GM18498 (cell line): ENCODE measurements around the gene RAB17.

Experiments used
- ATAC-seq: cut with Tn5 transposase; IDR thresholded peaks from one replicate; pipeline ENCODE4 v1.9.1; 2021; ENCODE audit warnings: mild to moderate bottlenecking, moderate library complexity; ENCODE audit not compliant: unreplicated experiment

Gene RAB17

GRCh38 chr2:237581326-237581725, 9.2 kb downstream of the RAB17 start:
- ATAC-seq, result no peak

DNA sequence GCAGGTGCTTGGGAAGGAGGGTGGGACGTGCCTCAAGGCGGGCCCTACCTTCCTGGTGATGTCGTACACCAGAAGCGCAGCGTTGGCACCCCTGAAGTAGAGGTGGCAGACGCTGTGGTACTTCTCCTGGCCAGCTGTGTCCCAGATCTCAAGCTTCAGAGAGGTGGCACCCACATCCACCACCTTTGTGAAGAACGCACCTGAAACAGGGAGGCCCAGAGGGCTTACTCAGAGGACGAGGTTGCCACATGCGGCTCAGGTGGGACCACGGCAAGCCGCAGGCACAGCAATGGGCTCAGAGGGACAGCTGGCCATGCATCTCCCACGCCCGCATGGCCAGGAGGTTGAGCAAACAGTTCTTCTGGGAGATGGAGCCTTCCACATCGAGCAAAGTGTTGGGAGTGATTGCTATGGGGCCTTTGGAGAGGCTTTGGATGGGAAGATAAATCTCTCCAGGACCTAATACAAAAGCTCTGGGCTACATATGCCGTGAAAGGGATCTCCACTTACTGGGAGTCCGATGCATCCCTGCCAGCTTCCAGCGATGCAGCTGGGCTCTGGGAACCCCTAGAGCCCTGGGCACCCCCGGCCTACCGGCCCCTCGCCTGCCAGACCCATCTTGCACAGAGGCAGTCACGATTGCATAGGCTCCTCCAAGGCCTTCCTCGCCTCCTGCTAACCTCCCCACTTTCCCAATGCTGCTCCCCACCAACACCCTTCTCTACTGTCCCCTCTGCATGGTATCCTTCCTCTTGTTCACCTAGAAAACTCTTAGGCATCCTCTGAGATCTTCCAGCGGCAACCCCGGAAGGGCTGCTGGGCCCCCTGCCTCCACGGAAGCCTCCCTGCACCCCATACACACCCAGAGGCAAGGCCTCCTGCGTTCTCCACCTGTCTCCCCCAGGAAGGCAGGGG, 12.3 kb downstream of the RAB17 start:
- no peak for ATAC-seq

DNA sequence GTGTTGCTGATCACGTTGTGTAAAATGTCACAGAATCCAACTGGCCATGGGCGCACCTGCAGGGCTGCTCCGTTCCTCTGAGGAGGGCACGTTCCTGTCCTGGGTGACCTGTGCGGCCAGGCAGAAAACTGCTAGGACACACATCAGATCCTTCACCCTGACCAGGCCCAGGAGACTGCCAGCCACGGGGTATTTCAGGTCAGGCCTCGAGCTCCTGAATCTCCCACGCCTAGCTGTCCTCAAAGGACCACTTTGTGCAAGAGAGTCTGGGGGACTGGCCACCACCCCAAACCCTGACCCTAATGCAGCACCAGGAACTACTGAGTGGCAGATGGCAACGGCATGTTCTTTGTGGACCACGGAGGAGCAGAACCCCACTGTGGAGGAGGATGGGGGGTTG, 13.1 kb downstream of the RAB17 start:
- ATAC-seq, result no peak

GRCh38 chr2:237576974-237577373, 13.6 kb downstream of the RAB17 start:
- ATAC-seq, result no peak

DNA sequence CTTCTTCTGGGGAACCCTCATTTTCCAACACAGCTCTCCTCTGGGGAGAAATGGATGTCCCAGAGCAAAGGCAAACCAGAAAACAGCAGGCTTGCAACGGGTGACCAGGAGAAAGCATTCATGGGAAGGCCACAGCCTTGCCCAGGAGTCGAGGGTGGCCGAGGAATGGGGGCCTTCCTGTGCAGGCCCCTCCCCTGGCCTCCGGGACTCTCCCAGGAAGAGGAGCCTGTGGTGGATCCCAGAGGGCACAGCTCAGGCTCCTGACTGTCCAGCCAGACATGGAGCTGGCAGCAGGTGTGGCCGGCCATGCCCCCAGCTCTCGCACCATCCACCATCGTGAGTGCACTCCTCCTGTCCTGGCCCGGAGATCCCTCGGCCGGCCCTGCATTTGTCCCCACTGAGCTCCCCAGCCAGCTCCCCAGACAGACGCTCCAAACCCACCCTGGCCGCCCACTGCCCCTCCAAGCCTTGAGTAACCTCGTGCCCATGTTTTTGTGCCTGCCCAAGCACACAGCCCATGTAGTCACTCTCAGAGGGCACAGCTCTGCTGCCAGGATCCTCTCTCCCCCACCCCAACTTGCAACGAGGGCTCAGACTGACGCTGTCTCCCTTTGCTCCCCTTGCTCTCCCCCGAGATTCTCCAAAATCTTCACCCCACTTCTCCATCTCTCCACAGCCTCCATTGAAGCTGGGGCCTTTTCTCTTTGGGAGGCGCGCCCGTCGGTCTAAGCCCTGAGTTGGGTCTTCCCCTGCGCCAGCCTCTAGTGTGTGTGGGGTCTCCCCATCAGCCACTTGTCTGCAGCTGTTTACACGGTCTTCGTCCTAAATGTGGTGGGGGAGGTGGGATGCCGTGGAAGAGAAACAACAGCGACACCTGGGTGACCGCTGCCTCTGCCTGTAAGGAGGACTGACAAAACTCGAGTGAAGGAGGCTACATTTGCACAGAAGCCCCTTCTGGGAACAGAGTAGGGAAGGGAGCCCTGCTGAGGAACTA, 14.4 kb downstream of the RAB17 start:
- no peak for ATAC-seq

DNA sequence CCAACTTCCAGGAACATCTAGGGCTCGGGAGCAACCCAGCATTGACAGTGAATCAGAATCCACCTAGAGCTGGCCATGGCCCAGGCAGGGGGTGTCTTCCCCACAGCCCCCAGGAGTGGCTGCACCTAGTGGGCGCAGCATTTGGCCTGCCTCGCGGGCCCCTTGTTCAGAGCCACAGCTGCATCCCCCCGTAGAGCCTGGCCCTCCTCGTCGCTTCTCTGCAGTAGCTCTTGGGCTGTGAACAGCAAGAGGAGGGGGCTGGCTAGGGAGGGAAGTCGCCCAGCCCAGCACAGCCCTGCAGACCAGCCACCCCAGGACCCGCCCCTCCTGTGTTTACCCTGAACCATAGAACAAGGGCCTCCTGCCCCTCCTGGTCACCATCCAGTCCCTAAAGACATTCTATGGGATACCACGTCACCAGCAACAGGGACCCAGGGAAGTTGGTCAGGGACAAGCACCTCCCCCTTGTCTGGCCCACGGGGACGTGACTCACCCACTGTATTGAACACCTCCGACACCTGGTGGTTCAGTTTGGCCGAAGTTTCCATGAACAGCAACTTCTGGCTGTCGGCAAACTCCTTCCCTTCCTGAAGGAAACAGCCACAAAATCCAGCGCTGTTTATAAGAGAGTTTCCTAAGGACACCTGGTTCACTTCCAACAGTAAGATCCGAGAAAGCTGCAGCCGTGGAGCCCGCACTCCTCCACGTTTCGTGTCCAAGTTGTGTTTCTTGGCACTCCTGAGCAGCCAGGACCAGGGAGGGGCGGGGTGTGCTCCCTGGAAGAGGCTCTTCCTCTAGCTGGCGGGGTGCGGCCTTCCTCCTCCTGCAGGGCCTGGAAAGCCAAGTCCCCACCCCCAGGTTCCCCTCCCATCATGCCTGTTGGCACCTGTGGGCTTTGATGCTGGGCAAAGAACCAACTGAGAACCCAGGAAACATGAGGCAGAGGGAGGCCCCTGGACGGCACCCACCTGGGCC, 15.4 kb downstream of the RAB17 start:
- no peak for ATAC-seq

GRCh38 chr2:237574467-237574866, 16.1 kb downstream of the RAB17 start:
- no peak for ATAC-seq

DNA sequence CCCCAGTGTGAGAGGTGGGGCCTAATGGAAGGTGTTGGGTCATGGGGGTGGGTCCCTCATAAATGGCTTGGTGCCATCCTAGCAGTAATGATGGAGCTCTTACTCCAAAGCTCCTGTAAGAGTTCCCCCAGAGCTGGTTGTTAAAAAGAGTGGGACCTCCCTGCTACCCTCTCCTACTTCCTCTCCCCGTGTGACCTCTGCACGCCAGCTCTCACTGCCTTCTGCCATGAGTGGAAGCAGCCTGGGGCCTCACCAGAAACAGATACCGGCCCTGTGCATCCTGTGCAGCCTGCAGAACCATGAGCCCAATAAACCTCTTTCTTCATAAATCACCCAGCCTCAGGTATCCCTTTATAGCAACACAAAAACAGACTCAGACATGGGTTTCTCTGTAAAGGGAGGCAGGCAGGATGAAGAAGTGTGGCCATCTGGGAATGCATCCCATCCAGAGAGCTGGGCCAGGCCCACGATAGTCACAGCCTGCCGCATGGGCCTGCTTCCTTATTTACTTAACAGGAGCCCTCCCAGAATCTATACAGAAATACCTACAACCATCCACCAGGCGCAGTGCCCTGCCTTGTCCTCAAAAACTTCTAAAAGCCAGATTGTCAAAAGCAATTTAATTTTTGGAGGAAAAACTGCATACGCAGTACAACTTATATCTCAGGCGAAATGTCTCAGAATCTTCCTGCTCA, 16.7 kb downstream of the RAB17 start:
- ATAC-seq, result no peak

GRCh38 chr2:237572742-237573101, 17.8 kb downstream of the RAB17 start:
- no peak for ATAC-seq

DNA sequence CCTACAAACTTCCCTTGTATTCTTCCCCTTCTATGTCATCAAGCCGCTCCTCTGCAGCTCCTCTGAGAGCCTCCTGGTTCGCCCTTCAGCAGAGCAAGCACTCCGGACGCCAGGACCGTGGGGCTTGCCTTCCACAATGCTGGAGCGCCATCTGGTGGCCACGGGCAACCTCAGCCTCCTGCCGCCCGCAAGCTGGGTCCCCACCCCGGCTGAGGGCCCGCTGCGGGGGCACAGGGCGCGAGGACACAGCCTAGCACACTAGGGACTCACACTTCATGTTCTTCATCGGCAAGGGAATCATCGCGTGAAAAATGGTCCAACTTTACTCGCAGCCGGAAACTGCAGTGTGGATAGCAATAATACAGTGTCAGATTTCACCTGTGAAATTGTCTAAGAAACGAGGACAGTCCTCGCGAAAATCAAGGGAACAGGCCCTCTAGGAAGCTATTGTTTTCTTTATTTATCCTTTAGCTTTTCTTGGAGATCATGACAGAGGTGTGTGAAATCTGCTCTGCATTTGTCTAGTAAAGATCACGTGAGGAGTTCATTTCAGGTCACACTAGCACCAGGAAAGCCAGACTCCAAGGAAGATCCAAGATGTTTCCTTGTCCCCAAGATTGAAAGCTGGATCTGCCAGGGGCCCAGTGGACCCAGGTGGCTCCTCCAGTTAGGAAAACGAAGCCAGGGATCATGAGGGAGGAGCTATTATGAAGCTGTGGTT, 18.4 kb downstream of the RAB17 start:
- peak; percentile 96 for ATAC-seq

DNA sequence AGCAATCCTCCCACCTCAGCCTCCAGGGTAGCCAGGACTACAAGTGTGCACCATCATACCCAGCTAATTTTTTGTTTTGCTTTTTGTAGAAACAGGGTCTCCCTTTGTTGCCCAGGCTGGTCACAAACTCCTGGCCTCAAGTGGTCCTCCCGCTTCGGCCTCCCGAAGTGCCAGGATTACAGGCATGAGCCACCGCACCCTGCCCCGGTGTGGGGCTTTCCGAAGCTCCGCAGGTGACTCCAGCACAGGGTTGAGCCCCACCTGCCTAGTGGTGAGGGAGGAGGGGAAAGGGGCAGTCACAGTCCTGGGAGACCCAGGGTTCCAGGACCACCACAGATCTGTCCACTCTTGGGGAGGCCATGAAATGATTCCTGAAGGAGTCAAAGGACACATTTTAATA, 19.0 kb downstream of the RAB17 start:
- ATAC-seq, result peak; percentile 6

DNA sequence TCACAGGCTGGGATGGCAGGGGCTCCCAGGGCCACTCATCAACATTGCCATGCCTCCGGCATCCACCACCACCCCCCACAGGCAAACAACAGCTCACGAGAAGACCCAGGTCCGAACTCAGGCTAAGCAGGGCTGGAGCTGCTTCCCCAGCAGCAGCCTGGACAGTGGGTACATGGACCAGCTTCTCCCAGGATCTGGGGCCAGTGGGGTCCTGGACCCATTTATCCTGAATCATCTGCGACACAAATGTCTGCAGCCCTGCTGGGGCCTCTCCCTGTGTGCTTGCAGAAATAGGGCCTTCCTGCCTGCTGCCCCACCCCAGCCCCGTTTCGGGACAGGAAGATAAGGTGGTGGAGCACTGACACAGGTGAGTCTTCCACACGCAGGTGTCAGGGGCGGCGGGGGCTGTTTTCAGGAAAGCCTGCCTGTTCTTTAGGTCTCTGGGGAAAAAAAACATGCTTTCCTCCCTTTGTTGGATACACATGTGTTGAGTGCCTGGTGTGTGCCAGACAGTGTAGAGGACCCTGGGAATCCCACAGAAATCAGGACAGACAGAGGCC, 19.7 kb downstream of the RAB17 start:
- ATAC-seq, result no peak

GRCh38 chr2:237569896-237570295, 20.6 kb downstream of the RAB17 start:
- ATAC-seq, result no peak

DNA sequence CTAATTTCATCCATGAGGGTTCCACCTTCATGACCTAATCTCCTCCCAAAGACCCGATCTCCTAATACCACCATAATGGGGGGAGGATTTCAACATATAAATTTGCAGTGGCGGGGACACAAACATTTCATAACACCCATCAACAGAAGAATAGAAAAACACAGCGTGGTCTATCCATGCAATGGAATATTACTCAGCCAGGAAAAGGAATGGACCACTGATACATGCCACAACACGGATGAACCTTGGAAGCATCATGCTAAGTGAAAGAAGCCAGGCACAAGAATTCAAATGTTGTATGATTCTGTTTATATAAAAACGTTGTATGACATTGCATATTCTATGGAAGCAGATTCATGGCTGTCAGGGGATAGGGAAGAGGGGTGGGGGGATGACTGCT, 21.5 kb downstream of the RAB17 start:
- no peak for ATAC-seq

DNA sequence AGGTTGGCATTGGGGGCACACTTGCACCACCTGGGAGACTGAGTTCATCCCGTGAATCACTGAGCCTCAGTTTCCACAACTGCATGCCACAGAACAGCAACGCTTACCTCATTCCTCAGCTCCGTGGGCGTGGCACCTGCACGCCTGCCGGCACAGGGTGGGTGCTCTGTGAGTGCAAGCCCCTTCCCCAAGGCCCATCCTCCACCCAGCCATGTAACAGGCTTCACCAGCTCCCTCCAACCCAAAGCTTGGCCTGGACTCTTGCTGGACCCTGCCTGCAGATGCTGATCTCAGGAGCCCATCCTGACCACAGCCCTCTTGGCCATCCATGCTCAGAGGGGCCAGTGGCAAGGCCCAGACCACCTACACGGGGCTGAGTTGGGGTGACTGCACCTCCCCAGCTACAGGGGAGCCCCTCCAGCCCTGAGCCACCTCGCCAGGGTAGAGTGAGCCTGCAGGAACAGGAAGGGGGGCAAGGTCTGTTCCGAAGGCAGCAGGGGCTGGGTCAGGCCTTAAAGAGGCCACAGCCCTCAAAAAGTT, 22.3 kb downstream of the RAB17 start:
- ATAC-seq, result no peak

GRCh38 chr2:237567276-237568029, 23.1 kb downstream of the RAB17 start:
- ATAC-seq, result no peak

- ATAC-seq, result no peak
Measured at GRCh38 chr2:237566401-237567235, 23.9 kb downstream of the RAB17 start, which contains the start of gene PRLH. Gene PRLH (plus strand): TSS chr2:237566574. CDS start chr2:237566574, 0 bp downstream.
